HEK293 (cell line): Measurements from ENCODE around the gene CHCHD10.
A peak's percentile ranks its signal among the peaks of the same experiment; 100 is the strongest.

Experiments
- CTCF ChIP-seq: fragments of 450-650 bp; formaldehyde crosslinking; IDR thresholded peaks from 2 replicates; pipeline ENCODE4 v1.5.1; 2016; ENCODE audit warnings: missing biosample characterization, missing genetic modification characterization
- GLI4 ChIP-seq: fragments of 450-650 bp; formaldehyde crosslinking; IDR thresholded peaks from 2 replicates; pipeline ENCODE4 v1.5.1; 2016; ENCODE audit warnings: missing biosample characterization, missing genetic modification characterization
- IKZF3 ChIP-seq: fragments of 450-650 bp; IDR thresholded peaks from 2 replicates; pipeline ENCODE4 v1.5.0; 2018; ENCODE audit warnings: missing biosample characterization, mild to moderate bottlenecking, missing genetic modification characterization, moderate library complexity
- KLF17 ChIP-seq: fragments of 450-650 bp; formaldehyde crosslinking; IDR thresholded peaks from 2 replicates; pipeline ENCODE4 v1.5.1; 2016; ENCODE audit warnings: missing biosample characterization, missing genetic modification characterization
- KLF7 ChIP-seq: fragments of 450-650 bp; formaldehyde crosslinking; IDR thresholded peaks from 2 replicates; pipeline ENCODE4 v1.5.1; 2016; ENCODE audit warnings: missing biosample characterization, missing genetic modification characterization, borderline replicate concordance
- KLF9 ChIP-seq: fragments of 450-650 bp; formaldehyde crosslinking; IDR thresholded peaks from 2 replicates; pipeline ENCODE4 v1.5.1; 2016; ENCODE audit warnings: missing biosample characterization, missing genetic modification characterization, low read depth
- PATZ1 ChIP-seq: fragments of 450-650 bp; formaldehyde crosslinking; IDR thresholded peaks from 2 replicates; pipeline ENCODE4 v1.5.1; 2016; ENCODE audit warnings: missing biosample characterization, missing genetic modification characterization
- ZBTB20 ChIP-seq: fragments of 450-650 bp; formaldehyde crosslinking; IDR thresholded peaks from 2 replicates; pipeline ENCODE4 v1.5.1; 2016; ENCODE audit warnings: missing biosample characterization, missing genetic modification characterization
- ZBTB26 ChIP-seq: fragments of 450-650 bp; formaldehyde crosslinking; optimal IDR thresholded peaks from 2 replicates; pipeline ENCODE3; 2016; ENCODE audit warnings: missing biosample characterization, mild to moderate bottlenecking, missing genetic modification characterization
- ZBTB7A ChIP-seq: fragments of 450-650 bp; formaldehyde crosslinking; IDR thresholded peaks from 2 replicates; pipeline ENCODE4 v1.5.1; 2016; ENCODE audit warnings: low read depth, missing biosample characterization, missing genetic modification characterization
- ZBTB8A ChIP-seq: fragments of 450-650 bp; formaldehyde crosslinking; IDR thresholded peaks from 2 replicates; pipeline ENCODE4 v1.5.1; 2016; ENCODE audit warnings: missing biosample characterization, missing genetic modification characterization
- ZFP37 ChIP-seq: fragments of 450-650 bp; formaldehyde crosslinking; IDR thresholded peaks from 2 replicates; pipeline ENCODE4 v1.5.1; 2016; ENCODE audit warnings: missing biosample characterization, missing genetic modification characterization
- ZNF121 ChIP-seq: fragments of 450-650 bp; formaldehyde crosslinking; IDR thresholded peaks from 2 replicates; pipeline ENCODE4 v1.5.1; 2016; ENCODE audit warnings: missing biosample characterization, missing genetic modification characterization
- ZNF2 ChIP-seq: fragments of 450-650 bp; formaldehyde crosslinking; IDR thresholded peaks from 2 replicates; pipeline ENCODE4 v1.5.1; 2016; ENCODE audit warnings: missing biosample characterization, missing genetic modification characterization
- ZNF239 ChIP-seq: fragments of 450-650 bp; formaldehyde crosslinking; IDR thresholded peaks from 2 replicates; pipeline ENCODE4 v1.5.1; 2016; ENCODE audit warnings: missing biosample characterization, missing genetic modification characterization
- ZNF302 ChIP-seq: fragments of 450-650 bp; formaldehyde crosslinking; IDR thresholded peaks from 2 replicates; pipeline ENCODE4 v1.5.1; 2016; ENCODE audit warnings: missing biosample characterization, missing genetic modification characterization, low read depth
- ZNF501 ChIP-seq: fragments of 450-650 bp; formaldehyde crosslinking; IDR thresholded peaks from 2 replicates; pipeline ENCODE4 v1.5.1; 2016; ENCODE audit warnings: missing biosample characterization, missing genetic modification characterization
- ZNF514 ChIP-seq: fragments of 450-650 bp; formaldehyde crosslinking; IDR thresholded peaks from 2 replicates; pipeline ENCODE4 v1.5.1; 2016; ENCODE audit warnings: missing biosample characterization, missing genetic modification characterization
- ZNF518A ChIP-seq: fragments of 450-650 bp; formaldehyde crosslinking; conservative IDR thresholded peaks from 2 replicates; pipeline ENCODE4 v1.5.1; 2016; ENCODE audit warnings: low read depth, missing biosample characterization, missing genetic modification characterization
- ZNF626 ChIP-seq: fragments of 450-650 bp; sonication (Bioruptor Pico); formaldehyde crosslinking; IDR thresholded peaks from 2 replicates; pipeline ENCODE4 v1.5.1; 2018; ENCODE audit warnings: missing biosample characterization, missing genetic modification characterization, inconsistent platforms
- ZNF645 ChIP-seq: fragments of 450-650 bp; formaldehyde crosslinking; IDR thresholded peaks from 2 replicates; pipeline ENCODE4; 2016; ENCODE audit warnings: missing biosample characterization, missing genetic modification characterization
- ZNF777 ChIP-seq: fragments of 450-650 bp; formaldehyde crosslinking; IDR thresholded peaks from 2 replicates; pipeline ENCODE4 v1.5.1; 2017; ENCODE audit warnings: missing biosample characterization, missing genetic modification characterization, borderline replicate concordance
- ZNF791 ChIP-seq: fragments of 450-650 bp; formaldehyde crosslinking; IDR thresholded peaks from 2 replicates; pipeline ENCODE4 v1.5.1; 2016; ENCODE audit warnings: missing biosample characterization, missing genetic modification characterization
- ZSCAN30 ChIP-seq: fragments of 450-650 bp; IDR thresholded peaks from 2 replicates; pipeline ENCODE4 v1.5.1; 2018; ENCODE audit warnings: missing biosample characterization, mild to moderate bottlenecking, missing genetic modification characterization, moderate library complexity
- ZSCAN5A ChIP-seq: fragments of 450-650 bp; formaldehyde crosslinking; IDR thresholded peaks from 2 replicates; pipeline ENCODE4 v1.5.1; 2016; ENCODE audit warnings: missing biosample characterization, missing genetic modification characterization

The CHCHD10 gene

GRCh38 chr22:23767673-23768548 is at the start of gene CHCHD10 (continued):
- TF ChIP-seq PATZ1 (tag by site-specific recombination) (peak; percentile 89), ZNF777 (tag by site-specific recombination) (peak; percentile 51; the same call in 1 of the 2 replicates), ZNF514 (tag by site-specific recombination) (no peak), ZNF501 (tag by site-specific recombination) (peak; percentile 62), KLF7 (tag by site-specific recombination) (peak; percentile 63), CTCF (tag by site-specific recombination) (peak; percentile 93), KLF9 (tag by site-specific recombination) (peak; percentile 94), ZNF239 (tag by site-specific recombination) (0 out of 2 replicates have a peak, but pooled peaks have one; percentile 21), ZNF518A (tag by site-specific recombination) (no peak), ZNF626 (no peak), ZBTB26 (tag by site-specific recombination) (peak; percentile 65), ZNF302 (tag by site-specific recombination) (no peak), ZBTB8A (peak; percentile 73), ZBTB7A (tag by site-specific recombination) (peak; percentile 74), KLF17 (tag by site-specific recombination) (peak; percentile 40; the same call in 1 of the 2 replicates), GLI4 (tag by site-specific recombination) (no peak), ZSCAN30 (peak; percentile 20; the same call in 1 of the 2 replicates), ZNF2 (tag by site-specific recombination) (peak; percentile 47; the same call in 1 of the 2 replicates), ZNF791 (tag by site-specific recombination) (no peak), ZNF121 (tag by site-specific recombination) (no peak), ZBTB20 (tag by site-specific recombination) (peak; percentile 57), ZSCAN5A (peak; percentile 60; the same call in 1 of the 2 replicates), ZNF645 (no peak), IKZF3 (tag by site-specific recombination) (peak; percentile 89), ZFP37 (tag by site-specific recombination) (0 out of 2 replicates have a peak, but pooled peaks have one; percentile 69)
